DMS53 (cell line): ENCODE results near the gene MALRD1.

Source experiments
- DNase-seq: peaks from one replicate; lab custom pipeline; 2025; lab: John Stamatoyannopoulos, UW

MALRD1 gene

DNA sequence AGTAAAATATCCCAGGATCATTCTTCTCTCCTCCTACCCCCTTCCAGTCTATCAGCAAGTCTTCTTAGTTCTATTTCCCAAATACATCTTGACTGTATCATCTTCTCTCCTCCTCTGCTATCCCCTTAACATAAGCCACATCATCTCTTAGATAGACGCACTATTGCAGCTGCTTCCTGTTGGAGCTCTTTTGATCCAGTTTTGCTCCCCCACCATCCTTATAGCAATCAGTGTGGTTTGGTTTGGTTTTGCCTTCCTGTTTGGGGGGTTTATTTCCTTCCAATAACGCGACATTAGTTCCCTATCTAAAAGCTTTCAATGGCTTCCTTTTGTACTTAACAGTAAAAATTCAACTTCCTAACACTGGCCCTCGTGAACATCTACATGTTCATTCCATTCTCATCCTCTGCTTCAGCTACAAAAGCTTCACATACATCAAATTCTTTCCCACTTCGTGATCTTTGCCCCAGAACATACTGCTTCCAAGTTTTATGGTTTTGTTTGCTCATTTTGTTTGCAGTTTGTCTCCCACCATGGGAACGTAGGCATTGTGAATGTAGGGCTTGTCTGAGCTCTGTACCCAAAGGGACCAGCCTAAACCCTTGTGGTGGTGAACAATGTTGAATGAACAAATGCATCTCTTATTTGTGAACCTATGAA lies 734.0 kb downstream of the MALRD1 start:
- DNase-seq, result no peak

DNA sequence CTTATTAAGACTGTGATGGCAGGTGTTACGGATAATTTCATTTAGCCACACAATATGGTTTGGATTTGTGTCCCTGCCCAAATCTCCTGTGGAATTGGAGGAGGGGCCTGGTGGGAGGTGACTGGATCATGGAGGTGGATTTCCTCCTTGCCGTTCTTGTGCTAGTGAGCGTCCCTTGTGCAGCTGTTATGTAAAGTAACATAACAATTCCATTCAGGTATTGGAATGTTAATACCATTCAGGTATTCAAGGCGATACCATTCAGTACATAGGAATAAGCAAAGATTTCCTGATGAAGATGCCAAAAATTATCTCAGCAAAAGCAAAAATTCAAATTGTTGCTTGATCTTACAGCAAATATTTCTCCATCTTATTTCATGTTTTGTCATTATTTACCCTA lies 735.1 kb downstream of the MALRD1 start:
- no peak for DNase-seq
